B cell (primary cell): ENCODE data around the gene B3GALT6.

Experiments
- EZH2 ChIP-seq: IDR thresholded peaks from 2 replicates; pipeline ENCODE4 v1.6.1; 2012; ENCODE audit warnings: borderline replicate concordance, low read depth, mild to moderate bottlenecking, moderate library complexity, low read length; ENCODE audit not compliant: insufficient read depth, poor library complexity, severe bottlenecking
- TF ChIP-seq, protein P1 (sequence below): fragments of 200-600 bp; IDR thresholded peaks from one replicate; pipeline ENCODE4 v1.8.0; 2022; ENCODE audit warnings: antibody characterized with exemption, mild to moderate bottlenecking

GRCh38 chr1:1237874-1238701, 6.1 kb downstream of the B3GALT6 start:
- TF ChIP-seq, protein P1, sequence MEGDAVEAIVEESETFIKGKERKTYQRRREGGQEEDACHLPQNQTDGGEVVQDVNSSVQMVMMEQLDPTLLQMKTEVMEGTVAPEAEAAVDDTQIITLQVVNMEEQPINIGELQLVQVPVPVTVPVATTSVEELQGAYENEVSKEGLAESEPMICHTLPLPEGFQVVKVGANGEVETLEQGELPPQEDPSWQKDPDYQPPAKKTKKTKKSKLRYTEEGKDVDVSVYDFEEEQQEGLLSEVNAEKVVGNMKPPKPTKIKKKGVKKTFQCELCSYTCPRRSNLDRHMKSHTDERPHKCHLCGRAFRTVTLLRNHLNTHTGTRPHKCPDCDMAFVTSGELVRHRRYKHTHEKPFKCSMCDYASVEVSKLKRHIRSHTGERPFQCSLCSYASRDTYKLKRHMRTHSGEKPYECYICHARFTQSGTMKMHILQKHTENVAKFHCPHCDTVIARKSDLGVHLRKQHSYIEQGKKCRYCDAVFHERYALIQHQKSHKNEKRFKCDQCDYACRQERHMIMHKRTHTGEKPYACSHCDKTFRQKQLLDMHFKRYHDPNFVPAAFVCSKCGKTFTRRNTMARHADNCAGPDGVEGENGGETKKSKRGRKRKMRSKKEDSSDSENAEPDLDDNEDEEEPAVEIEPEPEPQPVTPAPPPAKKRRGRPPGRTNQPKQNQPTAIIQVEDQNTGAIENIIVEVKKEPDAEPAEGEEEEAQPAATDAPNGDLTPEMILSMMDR = no peak
- no peak for TF ChIP-seq EZH2
